Astrocyte of the cerebellum (primary cell): ENCODE results near the gene TRABD.
"Not testable (repeated sequence)": the region's sequence is repeated elsewhere in the genome, so short reads cannot be mapped to it uniquely, and the experiment has no call there.

Experiments
- DNase-seq: peaks from one replicate; pipeline ENCODE4 v3.0.0-alpha.2; 2011; ENCODE audit warnings: low read depth
- H3K4me3 ChIP-seq: 2 replicates; pipeline ENCODE4 v1.5.1; 2011; ENCODE audit warnings: mild to moderate bottlenecking, low read depth, low read length, moderate library complexity
- in situ Hi-C: cut with HindIII; loops from 2 replicates; pipeline ENCODE4 v1.10.0; 2017; ENCODE audit warnings: low sequenced_read_pairs
- TF ChIP-seq, protein P1 (sequence below): IDR thresholded peaks from 2 replicates; pipeline ENCODE4 v1.5.1; 2012; ENCODE audit warnings: low read length, low read depth, moderate library complexity, mild to moderate bottlenecking; ENCODE audit errors: missing control alignments

The TRABD gene

DNA sequence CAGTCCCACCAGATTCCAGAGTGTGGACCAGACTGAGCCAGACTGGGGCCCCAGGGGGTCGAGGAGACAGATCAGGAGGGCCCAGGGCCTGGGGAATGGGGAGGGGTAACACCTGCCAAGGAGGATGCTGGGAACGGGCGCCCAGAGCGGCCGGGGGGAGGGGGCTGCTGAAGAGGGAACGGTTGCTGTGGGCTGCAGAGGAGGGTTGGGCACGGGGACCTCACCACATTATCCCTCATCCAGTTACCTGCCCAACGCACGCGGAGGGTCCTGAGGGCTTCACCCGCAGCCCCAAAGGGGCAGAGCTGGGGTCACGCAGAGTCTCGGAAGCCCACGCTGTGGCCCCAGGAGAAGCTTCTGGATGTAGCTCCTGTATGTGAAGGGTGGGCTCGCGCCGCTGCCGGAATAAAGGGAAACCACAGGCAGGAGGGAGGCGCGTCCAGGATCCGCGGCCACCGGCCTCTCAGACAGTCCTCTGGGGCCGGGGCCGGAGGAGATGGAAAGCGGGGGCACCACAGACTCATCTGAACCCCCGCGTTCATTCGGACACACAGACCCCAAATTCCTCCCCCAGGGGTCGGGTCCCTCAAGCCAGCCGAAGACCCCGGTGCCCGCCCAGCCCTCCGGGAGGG is 14.2 kb downstream of the TRABD start:
- in situ Hi-C loops = no loop called here
- DNase-seq = no peak
- peak overlapping the region; percentile 64 for H3K4me3 ChIP-seq
- TF ChIP-seq, protein P1, sequence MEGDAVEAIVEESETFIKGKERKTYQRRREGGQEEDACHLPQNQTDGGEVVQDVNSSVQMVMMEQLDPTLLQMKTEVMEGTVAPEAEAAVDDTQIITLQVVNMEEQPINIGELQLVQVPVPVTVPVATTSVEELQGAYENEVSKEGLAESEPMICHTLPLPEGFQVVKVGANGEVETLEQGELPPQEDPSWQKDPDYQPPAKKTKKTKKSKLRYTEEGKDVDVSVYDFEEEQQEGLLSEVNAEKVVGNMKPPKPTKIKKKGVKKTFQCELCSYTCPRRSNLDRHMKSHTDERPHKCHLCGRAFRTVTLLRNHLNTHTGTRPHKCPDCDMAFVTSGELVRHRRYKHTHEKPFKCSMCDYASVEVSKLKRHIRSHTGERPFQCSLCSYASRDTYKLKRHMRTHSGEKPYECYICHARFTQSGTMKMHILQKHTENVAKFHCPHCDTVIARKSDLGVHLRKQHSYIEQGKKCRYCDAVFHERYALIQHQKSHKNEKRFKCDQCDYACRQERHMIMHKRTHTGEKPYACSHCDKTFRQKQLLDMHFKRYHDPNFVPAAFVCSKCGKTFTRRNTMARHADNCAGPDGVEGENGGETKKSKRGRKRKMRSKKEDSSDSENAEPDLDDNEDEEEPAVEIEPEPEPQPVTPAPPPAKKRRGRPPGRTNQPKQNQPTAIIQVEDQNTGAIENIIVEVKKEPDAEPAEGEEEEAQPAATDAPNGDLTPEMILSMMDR = no peak

DNA sequence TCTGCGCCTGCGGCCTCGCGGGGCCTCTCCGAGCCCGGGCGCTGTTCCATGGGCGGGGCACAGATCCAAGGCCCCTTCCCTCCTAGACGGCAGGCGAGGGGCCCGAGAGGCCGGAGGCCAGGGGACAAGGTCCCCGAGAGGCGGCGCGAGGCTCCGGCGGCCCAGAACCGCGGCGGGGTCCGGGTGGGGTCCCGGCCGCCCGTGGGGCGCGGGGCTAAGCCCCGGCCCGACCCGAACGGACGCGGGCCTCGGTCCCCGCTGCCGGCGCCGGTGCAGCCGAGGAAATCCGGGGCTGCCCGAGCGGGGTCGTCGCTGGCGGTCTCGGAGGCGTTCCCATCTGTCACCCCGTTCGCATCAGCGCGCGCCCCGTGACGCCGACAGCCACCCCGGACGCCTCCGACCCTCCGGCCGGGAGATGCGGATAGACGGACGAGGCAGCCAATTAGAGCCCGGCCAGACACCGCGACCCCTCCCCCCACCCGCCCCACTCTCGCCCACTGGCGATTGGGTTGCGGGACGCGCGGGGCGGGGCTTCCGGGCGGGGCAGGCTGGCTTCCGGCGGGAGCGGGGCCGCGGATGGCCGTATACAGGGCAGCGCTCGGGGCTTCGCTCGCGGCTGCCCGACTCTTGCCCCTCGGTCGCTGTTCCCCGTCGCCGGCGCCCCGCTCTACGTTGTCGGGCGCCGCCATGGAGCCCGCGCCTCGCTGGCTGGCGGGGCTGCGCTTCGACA is 14.9 kb downstream of the TRABD start, which contains the start of gene SELENOO:
Gene SELENOO (plus strand): TSS at position 551 of the 730 bp plus-strand sequence. CDS start 26 bp downstream, at position 577.
- peak; percentile 48 for DNase-seq
- in situ Hi-C loops = no loop called here
- peak within 1 kb of the TSS; percentile 64 for H3K4me3 ChIP-seq
- TF ChIP-seq, protein P1 = no peak

DNA sequence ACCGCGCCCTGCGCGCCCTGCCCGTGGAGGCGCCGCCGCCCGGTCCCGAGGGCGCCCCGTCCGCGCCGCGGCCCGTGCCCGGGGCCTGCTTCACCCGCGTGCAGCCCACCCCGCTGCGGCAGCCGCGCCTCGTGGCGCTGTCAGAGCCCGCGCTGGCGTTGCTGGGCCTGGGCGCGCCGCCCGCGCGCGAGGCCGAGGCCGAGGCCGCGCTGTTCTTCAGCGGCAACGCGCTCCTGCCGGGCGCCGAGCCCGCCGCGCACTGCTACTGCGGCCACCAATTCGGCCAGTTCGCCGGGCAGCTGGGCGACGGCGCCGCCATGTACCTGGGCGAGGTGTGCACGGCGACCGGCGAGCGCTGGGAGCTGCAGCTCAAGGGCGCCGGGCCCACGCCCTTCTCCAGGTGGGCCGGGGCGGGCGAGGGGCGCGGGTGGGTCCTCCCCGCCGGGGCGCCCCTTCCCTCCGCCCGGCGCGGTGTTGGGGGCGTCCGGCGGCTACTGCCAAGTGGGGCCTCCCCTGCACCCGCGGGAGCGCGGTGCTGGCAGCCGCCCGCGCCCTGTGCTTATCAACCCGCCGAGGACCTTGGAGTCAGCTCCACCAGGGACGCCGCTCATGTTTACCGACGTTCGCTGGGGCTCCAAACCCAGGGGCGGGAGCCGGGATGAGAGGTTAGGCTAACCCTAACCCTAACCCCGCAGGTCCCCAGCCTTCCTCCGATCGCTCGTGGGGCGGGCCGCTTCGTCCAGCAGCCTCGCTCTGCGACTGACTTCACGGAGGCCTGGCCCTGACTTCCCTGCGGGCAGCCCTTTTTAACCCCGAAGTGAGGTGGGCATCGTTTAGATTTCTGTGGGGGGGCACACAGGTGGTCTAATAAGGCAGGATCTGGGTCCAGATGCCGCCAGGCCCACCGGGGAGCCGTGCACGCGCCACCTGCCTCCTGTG is 15.7 kb downstream of the TRABD start:
- in situ Hi-C loops = no loop called here
- TF ChIP-seq, protein P1 = no peak
- DNase-seq = no peak
- H3K4me3 ChIP-seq = peak overlapping the region; percentile 64

DNA sequence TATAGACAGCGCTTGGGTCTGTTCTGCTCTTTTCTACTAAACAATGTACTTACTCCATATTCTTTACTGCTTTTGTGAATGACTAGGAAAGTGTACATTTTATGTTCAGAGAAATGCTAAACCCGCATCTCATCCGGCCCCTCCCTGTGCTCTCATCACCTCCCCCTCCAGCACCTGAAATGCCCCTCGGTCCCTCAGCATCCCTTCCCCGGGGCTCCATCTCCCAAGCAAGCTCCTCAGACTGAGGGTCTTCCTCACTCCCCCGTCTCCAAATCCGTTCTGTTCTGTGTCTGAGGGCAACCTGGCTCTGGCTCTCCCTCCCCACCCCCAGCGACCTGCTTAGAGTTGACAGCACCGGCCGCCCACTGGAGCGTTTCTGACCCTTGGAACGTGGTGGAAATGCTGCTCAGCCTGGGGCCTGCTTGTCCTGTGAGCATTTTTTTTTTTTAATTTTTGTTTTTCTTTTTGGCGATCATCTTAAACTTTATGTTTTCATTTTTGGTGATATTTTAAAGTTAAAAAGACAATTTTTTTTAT is 16.5 kb downstream of the TRABD start:
- peak overlapping the region; percentile 64 for H3K4me3 ChIP-seq
- in situ Hi-C loops = no loop called here
- TF ChIP-seq, protein P1 = no peak
- DNase-seq = no peak

DNA sequence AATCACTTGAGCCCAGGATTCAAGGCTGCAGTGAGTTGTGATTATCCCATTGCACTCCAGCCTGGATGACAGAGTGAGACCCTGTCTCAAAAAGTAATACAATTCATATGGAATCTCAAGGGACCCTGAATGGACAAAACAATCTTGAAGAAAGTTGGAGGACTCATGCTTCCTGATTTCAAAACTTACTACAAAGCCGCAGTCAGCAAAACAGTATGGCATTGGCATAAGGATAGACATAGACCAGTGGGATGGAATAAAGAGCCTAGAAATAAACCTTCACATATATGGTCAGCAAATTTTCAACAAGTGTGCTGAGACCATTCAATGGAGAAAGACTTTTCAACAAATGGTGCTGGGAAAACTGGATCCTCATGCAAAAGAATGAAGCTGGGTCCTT is 17.6 kb downstream of the TRABD start:
- DNase-seq = no peak
- H3K4me3 ChIP-seq = no peak overlapping the region
- TF ChIP-seq, protein P1 = no peak
- in situ Hi-C loops = no loop called here

DNA sequence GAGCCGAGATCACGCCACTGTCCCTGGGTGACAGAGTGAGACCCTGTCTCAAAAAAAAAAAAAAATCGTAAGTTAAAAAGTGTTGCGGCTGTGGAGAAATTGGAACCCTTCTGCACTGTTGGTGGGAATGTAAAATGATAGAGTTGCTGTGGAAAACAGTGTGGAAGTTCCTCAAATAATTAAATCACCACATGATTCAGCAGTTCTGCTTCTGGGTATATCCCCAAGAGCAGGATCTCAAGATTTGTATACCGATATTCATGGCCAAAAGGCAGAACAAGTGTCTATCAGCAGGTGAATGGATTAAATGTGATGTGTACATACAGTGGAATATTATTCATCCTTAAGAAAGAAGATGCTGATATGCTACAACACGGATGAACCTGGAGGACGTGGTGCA is 18.9 kb downstream of the TRABD start:
- TF ChIP-seq, protein P1 = no peak
- no peak for DNase-seq

DNA sequence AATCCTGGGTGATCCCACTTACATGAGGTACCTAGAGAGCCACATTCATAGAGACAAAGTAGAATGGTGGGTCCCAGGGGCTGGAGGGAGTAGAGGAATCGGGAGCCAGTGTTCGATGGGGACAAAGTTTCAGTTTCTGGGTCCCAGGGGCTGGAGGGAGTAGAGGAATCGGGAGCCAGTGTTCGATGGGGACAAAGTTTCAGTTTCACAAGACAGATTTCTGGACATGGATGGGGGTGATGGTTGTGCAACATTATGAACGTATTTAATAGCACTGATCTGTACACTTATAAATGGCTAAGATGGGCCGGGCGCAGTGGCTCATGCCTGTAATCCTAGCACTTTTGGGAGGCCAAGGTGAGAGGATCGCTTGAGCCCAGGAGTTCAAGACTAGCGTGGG is 19.3 kb downstream of the TRABD start:
- DNase-seq, in situ Hi-C loops, H3K4me3 ChIP-seq: not testable (repeated sequence)

More for the DNA sequence above, 18.9 kb downstream of the TRABD start:
- in situ Hi-C loops = no loop called here
- H3K4me3 ChIP-seq = no peak overlapping the region
